Right cardiac atrium (tissue), 5 donors: ENCODE data around the gene NEAT1. TPM values are rescaled to one million over a fixed set of nuclear protein-coding genes. Genes with fewer than 3 reads are reported as not detected.
"Not testable (repeated sequence)": the region's sequence is repeated elsewhere in the genome, so short reads cannot be mapped to it uniquely, and the experiment has no call there.

Experiments used
- ATAC-seq, 2 donors: fragments of 200-7000 bp; cut with Tn5 transposase; one replicate each; pipeline versions ENCODE4 v1.8.0 to v1.9.1; 2020; ENCODE audit warnings: moderate library complexity in 2 of 2, mild to moderate bottlenecking in 1 of 2
- DNase-seq, 3 donors: peaks; one replicate each; pipeline ENCODE4 v3.0.0-alpha.2; 2020
- H3K27ac ChIP-seq: one replicate; pipeline ENCODE4 v1.5.1; 2013; ENCODE audit warnings: mild to moderate bottlenecking, low read length, control low read depth, moderate library complexity
- H3K27me3 ChIP-seq: one replicate; pipeline ENCODE4 v1.6.1; 2013; ENCODE audit not compliant: control insufficient read depth, insufficient read depth
- H3K4me1 ChIP-seq: one replicate; pipeline ENCODE4 v1.6.1; 2013; ENCODE audit warnings: low read length; ENCODE audit not compliant: control insufficient read depth, insufficient read depth
- H3K4me3 ChIP-seq: one replicate; pipeline ENCODE4 v1.5.1; 2013; ENCODE audit warnings: low read length, control low read depth
- H3K9me3 ChIP-seq: one replicate; pipeline ENCODE4 v1.6.1; 2013; ENCODE audit warnings: low read length; ENCODE audit not compliant: control insufficient read depth
- WGBS: extraction: QIAGEN DNeasy Blood & Tissue Kit; methylation state at CpG from one replicate; pipeline ENCODE4 v1.1.7; 2013; 5-methylcytosine and 5-hydroxymethylcytosine counted together
- intact Hi-C, 4 donors: fragments of 100-400 bp; cut with DNase I; formaldehyde crosslinking; loops; one replicate each; pipeline versions ENCODE4 v1.11.0 to v1.14.0; 2022 to 2023
- polyA plus RNA-seq: library from polyadenylated mRNA; stranded (reverse); fragments of 200-250 nt; gene quantifications from one replicate; pipeline ENCODE4 v1.2.3, GENCODE V29; 2013
- total RNA-seq, 4 donors: library from RNA; stranded (reverse); fragmentation: NEBNext Ultra II Directional; extraction: Animal tissue kit (Norgen Biotek cat#: 25700); gene quantifications; one replicate each; pipeline ENCODE4 v1.2.1, GENCODE V29; 2021
- donor health status: healthy with polysubstance abuse.
- donor health status: DM: no; HTN: yes; CAD: no.
- donor health status: DM: no; HTN: no; CAD: no.
- donor health status: DM: no; HTN: yes; CAD: no; lungs with severe emphysema.
- donor health status: DM: yes; HTN: yes; CAD: no.

Gene NEAT1
- total and polyA plus RNA-seq, 5 donors = 346 to 441 (median 440) TPM

GRCh38 chr11:65445604-65446445 is 23.2 kb downstream of the NEAT1 start:
- H3K4me3 ChIP-seq = no peak overlapping the region
- intact Hi-C loops = no loop called here
- DNase-seq (peak in 2 of 3 donors; percentile 67 to 76), ATAC-seq (peak; percentile 7 to 20)
- 73% methylated on average over 11 of the region's 11 CpGs for WGBS
- no peaks in the 10 kb centered on the region for H3K27me3 ChIP-seq
- H3K27ac ChIP-seq = peak overlapping the region; percentile 1
- peaks cover 4% of the 10 kb centered on the region for H3K4me1 ChIP-seq
- no peaks in the 10 kb centered on the region for H3K9me3 ChIP-seq

- 72% methylated on average over 11 of the region's 11 CpGs for WGBS
- Histone ChIP-seq H3K4me3 (no peak overlapping the region), H3K27me3 (no peaks in the 10 kb centered on the region), H3K4me1 (peaks cover 4% of the 10 kb centered on the region), H3K9me3 (no peaks in the 10 kb centered on the region), H3K27ac (peak overlapping the region; percentile 74)
- ATAC-seq = peak; percentile 12 to 30
- intact Hi-C loops = no loop called here
- peak; percentile 69 to 85 (median 76) for DNase-seq
Measured at GRCh38 chr11:65446446-65447277, 24.1 kb downstream of the NEAT1 start.

DNA sequence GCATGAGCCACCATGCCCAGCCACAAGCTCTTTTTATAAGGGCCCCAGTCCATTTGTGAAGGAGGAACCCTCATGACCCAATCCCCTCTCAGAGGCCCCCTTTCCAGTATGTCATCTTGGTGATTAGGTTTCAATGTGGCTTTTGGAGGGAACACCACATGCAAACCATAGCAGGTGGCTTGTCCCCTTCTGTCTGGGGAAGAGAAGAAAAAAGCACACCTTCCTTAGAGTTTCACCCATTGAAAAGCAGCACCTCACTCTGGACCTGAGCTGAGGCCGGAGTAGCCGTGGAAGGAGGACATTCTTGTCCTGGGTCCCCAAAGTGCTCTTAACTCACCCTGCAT is 25.4 kb downstream of the NEAT1 start:
- ATAC-seq (peak in 1 of 2 donors; percentile 2), DNase-seq (no peak)
- Histone ChIP-seq H3K4me3 (no peak overlapping the region), H3K27ac (peak overlapping the region; percentile 74), H3K27me3 (no peaks in the 10 kb centered on the region), H3K9me3 (no peaks in the 10 kb centered on the region), H3K4me1 (no peaks in the 10 kb centered on the region)
- intact Hi-C loops = no loop called here
- 93% methylated on average over 2 of the region's 2 CpGs for WGBS

DNA sequence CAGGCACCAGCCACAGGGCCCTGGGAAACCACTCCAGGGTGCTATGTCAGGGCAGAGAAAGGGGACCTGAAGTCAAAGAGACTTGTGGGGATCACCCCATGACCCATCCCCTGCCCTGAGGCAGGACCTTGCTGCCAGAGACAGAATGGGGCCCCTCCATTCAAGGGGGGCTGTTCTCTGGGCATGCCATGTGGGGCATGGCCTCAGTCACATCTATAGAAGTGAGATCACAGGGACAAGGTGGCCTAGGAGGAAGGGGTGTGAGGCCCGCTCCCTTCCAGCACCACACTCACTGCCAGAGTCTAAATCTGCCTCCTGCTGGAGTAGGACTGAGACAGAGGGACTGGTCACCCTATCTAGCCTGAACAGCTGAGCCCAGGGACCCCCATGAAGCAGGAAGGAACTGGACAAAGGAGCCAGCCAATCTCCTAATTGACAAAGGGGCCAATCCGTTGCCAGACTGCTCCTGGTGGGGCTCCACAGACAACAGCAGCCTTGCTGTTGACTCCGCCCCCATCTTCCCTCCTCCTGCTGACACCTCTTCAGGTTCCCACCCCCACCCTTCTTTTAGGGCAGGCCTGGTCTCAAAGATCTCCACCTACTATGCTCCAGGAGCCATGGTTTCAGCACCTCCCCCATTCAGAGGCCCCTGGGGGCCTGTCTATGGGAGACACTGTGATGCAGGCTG is 26.0 kb downstream of the NEAT1 start:
- DNase-seq = peak in 1 of 3 donors; percentile 60
- intact Hi-C loops = no loop called here
- Histone ChIP-seq H3K4me3 (no peak overlapping the region), H3K27me3 (no peaks in the 10 kb centered on the region), H3K27ac (peak overlapping the region; percentile 74), H3K4me1 (no peaks in the 10 kb centered on the region), H3K9me3 (no peaks in the 10 kb centered on the region)
- WGBS = 75% methylated on average over 3 of the region's 3 CpGs
- ATAC-seq = peak; percentile 3 to 20

- DNase-seq, H3K27me3 ChIP-seq, H3K27ac ChIP-seq, ATAC-seq, intact Hi-C loops, H3K4me1 ChIP-seq, H3K9me3 ChIP-seq, H3K4me3 ChIP-seq: not testable (repeated sequence)
- 94% methylated on average over 25 of the region's 30 CpGs for WGBS
Measured at GRCh38 chr11:65451301-65451700, 28.7 kb downstream of the NEAT1 start.

GRCh38 chr11:65452259-65452658 is 29.7 kb downstream of the NEAT1 start:
- 52% methylated on average over 3 of the region's 3 CpGs for whole genome bisulfite sequencing
- DNase-seq, ATAC-seq, H3K4me1 ChIP-seq, H3K27ac ChIP-seq, H3K9me3 ChIP-seq, intact Hi-C loops, H3K4me3 ChIP-seq, H3K27me3 ChIP-seq: not testable (repeated sequence)

DNA sequence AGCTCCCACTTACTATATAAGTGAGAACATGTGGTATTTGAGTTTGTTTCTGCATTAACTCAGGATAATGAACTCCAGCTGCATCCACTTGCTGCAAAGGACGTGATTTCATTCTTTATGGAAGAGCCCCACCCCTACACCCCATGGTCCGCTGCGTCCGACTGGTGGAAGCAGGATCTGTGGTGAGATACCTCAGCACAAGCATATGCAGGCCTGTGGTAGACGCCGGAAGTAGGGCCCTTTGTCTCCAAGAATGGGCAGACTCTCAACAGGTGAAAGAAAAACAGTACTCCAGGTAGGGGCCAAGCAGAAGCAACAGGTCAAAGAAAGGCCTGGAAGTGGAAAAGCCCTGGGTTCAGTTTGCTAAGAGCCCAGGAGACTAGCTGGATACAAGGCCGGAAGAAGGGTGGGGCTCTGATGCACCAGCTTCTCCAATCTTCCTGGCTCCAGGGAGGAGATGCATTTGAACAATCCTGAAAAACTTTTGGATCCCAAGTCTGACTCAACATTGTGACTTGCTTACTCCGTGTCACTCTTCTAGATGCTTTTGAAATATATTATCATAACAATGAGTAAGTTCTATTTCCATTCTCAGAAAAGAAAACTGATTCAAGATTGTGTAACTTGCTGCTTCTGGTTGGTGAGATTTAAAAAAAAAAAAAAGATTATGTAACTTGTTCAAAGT is 30.4 kb downstream of the NEAT1 start:
- DNase-seq (no peak), ATAC-seq (peak in 1 of 2 donors; percentile 3)
- Histone ChIP-seq H3K4me3 (no peak overlapping the region), H3K9me3 (no peaks in the 10 kb centered on the region), H3K27ac (peak overlapping the region; percentile 64), H3K4me1 (no peaks in the 10 kb centered on the region), H3K27me3 (no peaks in the 10 kb centered on the region)
- intact Hi-C loops = no loop called here
- WGBS = 61% methylated on average over 8 of the region's 8 CpGs

- WGBS = 59% methylated on average over 10 of the region's 10 CpGs
- intact Hi-C loops = no loop called here
- Histone ChIP-seq H3K4me1 (no peaks in the 10 kb centered on the region), H3K27me3 (no peaks in the 10 kb centered on the region), H3K9me3 (no peaks in the 10 kb centered on the region), H3K4me3 (peak overlapping the region; percentile 47), H3K27ac (peak overlapping the region; percentile 79)
- DNase-seq (peak in 1 of 3 donors; percentile 68), ATAC-seq (peak; percentile 7 to 9)
Measured at GRCh38 chr11:65454311-65454695, 31.7 kb downstream of the NEAT1 start.

- peak overlapping the region; percentile 47 for H3K4me3 ChIP-seq
- DNase-seq (peak; percentile 91 to 97 (median 96)), ATAC-seq (peak; percentile 93 to 99)
- 3% methylated on average over 47 of the region's 47 CpGs for WGBS
- peak overlapping the region; percentile 79 for H3K27ac ChIP-seq
- H3K4me1 ChIP-seq = no peaks in the 10 kb centered on the region
- no peaks in the 10 kb centered on the region for H3K27me3 ChIP-seq
- intact Hi-C loops = no loop called here
- H3K9me3 ChIP-seq = no peaks in the 10 kb centered on the region
Measured at GRCh38 chr11:65454696-65455456, 32.3 kb downstream of the NEAT1 start.

DNA sequence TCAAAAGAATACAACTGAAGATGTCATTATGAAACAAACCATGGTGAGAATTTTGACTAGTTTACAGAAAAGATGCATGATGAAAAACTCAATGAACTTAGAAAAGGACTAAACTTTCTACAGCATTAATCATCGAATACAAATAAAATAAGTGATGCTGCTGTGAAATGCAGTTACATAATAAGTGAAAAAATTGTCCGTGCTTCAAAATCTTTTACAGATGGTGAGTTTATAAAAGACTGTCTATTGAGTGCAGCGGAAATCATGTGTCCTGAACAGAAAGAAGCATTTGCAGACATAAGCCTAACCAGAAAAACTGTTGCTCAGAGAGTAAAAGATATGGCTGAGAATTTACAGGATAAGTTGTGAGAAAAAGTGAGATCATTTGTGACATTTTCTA is 33.8 kb downstream of the NEAT1 start:
- no peak for ATAC-seq
- Histone ChIP-seq H3K27me3 (no peaks in the 10 kb centered on the region), H3K4me3 (no peak overlapping the region), H3K27ac (no peak overlapping the region), H3K4me1 (no peaks in the 10 kb centered on the region), H3K9me3 (no peaks in the 10 kb centered on the region)
- intact Hi-C loops = no loop called here
- DNase-seq = no peak
- WGBS = 97% methylated on average over 3 of the region's 3 CpGs
